ENCODE measurements around the gene CLCNKB. TPM values are rescaled to one million over a fixed set of nuclear protein-coding genes. Genes with fewer than 3 reads are reported as not detected.

Gene CLCNKB
- total and polyA plus RNA-seq, 2 experiments from 2014 or later = 1.3 to 1.9 TPM

DNA sequence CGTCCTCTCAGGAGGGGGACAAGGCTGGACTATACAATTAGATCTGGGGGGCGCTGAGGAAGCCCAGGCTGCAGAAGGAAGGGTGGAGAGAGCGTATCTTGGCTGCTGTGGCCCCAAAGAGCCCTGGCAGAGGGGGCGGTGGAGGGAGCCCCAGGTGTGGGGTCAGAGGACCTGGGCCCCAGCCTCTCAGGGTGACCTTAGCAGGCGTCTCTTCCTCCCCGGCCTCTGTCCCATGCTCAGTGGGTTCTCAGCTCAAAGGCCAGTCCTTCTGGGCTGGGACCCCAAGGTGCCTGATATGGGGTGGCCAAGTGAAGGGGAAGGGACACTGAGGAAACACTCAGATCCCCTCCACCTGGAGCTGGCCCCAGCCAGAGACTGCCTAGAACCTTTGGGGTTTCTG is 28.0 kb downstream of the CLCNKB start (continued):
- TF ChIP-seq, protein P1, sequence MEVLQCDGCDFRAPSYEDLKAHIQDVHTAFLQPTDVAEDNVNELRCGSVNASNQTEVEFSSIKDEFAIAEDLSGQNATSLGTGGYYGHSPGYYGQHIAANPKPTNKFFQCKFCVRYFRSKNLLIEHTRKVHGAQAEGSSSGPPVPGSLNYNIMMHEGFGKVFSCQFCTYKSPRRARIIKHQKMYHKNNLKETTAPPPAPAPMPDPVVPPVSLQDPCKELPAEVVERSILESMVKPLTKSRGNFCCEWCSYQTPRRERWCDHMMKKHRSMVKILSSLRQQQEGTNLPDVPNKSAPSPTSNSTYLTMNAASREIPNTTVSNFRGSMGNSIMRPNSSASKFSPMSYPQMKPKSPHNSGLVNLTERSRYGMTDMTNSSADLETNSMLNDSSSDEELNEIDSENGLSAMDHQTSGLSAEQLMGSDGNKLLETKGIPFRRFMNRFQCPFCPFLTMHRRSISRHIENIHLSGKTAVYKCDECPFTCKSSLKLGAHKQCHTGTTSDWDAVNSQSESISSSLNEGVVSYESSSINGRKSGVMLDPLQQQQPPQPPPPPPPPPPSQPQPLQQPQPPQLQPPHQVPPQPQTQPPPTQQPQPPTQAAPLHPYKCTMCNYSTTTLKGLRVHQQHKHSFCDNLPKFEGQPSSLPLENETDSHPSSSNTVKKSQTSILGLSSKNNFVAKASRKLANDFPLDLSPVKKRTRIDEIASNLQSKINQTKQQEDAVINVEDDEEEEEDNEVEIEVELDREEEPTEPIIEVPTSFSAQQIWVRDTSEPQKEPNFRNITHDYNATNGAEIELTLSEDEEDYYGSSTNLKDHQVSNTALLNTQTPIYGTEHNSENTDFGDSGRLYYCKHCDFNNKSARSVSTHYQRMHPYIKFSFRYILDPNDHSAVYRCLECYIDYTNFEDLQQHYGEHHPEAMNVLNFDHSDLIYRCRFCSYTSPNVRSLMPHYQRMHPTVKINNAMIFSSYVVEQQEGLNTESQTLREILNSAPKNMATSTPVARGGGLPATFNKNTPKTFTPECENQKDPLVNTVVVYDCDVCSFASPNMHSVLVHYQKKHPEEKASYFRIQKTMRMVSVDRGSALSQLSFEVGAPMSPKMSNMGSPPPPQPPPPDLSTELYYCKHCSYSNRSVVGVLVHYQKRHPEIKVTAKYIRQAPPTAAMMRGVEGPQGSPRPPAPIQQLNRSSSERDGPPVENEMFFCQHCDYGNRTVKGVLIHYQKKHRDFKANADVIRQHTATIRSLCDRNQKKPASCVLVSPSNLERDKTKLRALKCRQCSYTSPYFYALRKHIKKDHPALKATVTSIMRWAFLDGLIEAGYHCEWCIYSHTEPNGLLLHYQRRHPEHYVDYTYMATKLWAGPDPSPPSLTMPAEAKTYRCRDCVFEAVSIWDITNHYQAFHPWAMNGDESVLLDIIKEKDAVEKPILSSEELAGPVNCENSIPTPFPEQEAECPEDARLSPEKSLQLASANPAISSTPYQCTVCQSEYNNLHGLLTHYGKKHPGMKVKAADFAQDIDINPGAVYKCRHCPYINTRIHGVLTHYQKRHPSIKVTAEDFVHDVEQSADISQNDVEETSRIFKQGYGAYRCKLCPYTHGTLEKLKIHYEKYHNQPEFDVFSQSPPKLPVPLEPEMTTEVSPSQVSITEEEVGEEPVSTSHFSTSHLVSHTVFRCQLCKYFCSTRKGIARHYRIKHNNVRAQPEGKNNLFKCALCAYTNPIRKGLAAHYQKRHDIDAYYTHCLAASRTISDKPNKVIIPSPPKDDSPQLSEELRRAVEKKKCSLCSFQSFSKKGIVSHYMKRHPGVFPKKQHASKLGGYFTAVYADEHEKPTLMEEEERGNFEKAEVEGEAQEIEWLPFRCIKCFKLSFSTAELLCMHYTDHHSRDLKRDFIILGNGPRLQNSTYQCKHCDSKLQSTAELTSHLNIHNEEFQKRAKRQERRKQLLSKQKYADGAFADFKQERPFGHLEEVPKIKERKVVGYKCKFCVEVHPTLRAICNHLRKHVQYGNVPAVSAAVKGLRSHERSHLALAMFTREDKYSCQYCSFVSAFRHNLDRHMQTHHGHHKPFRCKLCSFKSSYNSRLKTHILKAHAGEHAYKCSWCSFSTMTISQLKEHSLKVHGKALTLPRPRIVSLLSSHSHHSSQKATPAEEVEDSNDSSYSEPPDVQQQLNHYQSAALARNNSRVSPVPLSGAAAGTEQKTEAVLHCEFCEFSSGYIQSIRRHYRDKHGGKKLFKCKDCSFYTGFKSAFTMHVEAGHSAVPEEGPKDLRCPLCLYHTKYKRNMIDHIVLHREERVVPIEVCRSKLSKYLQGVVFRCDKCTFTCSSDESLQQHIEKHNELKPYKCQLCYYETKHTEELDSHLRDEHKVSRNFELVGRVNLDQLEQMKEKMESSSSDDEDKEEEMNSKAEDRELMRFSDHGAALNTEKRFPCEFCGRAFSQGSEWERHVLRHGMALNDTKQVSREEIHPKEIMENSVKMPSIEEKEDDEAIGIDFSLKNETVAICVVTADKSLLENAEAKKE (CRISPR knock-in tag; IDR thresholded peaks at IDR 0.05) = no peak
- TF ChIP-seq, protein P2, sequence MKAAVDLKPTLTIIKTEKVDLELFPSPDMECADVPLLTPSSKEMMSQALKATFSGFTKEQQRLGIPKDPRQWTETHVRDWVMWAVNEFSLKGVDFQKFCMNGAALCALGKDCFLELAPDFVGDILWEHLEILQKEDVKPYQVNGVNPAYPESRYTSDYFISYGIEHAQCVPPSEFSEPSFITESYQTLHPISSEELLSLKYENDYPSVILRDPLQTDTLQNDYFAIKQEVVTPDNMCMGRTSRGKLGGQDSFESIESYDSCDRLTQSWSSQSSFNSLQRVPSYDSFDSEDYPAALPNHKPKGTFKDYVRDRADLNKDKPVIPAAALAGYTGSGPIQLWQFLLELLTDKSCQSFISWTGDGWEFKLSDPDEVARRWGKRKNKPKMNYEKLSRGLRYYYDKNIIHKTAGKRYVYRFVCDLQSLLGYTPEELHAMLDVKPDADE (IDR thresholded peaks at IDR 0.05) = no peak
- no peak for TF ChIP-seq ZNF331 (CRISPR knock-in tag; IDR thresholded peaks at IDR 0.05; ENCODE audit: low read depth)
- no peak for TF ChIP-seq EZH2 (IDR thresholded peaks at IDR 0.05; ENCODE audit: low read depth, unreplicated experiment)
- TF ChIP-seq EZH2phosphoT487 (IDR thresholded peaks at IDR 0.05; ENCODE audit: unreplicated experiment) = no peak
- TF ChIP-seq JUNB (IDR thresholded peaks at IDR 0.05; ENCODE audit: unreplicated experiment) = no peak
- no peak for TF ChIP-seq ZNF114 (CRISPR knock-in tag; IDR thresholded peaks at IDR 0.05)
- TF ChIP-seq, protein P3, sequence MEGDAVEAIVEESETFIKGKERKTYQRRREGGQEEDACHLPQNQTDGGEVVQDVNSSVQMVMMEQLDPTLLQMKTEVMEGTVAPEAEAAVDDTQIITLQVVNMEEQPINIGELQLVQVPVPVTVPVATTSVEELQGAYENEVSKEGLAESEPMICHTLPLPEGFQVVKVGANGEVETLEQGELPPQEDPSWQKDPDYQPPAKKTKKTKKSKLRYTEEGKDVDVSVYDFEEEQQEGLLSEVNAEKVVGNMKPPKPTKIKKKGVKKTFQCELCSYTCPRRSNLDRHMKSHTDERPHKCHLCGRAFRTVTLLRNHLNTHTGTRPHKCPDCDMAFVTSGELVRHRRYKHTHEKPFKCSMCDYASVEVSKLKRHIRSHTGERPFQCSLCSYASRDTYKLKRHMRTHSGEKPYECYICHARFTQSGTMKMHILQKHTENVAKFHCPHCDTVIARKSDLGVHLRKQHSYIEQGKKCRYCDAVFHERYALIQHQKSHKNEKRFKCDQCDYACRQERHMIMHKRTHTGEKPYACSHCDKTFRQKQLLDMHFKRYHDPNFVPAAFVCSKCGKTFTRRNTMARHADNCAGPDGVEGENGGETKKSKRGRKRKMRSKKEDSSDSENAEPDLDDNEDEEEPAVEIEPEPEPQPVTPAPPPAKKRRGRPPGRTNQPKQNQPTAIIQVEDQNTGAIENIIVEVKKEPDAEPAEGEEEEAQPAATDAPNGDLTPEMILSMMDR (conservative IDR thresholded peaks at IDR 0.05; ENCODE audit: low read depth in 2 of 2) = no peak
- no peak for TF ChIP-seq STAT1 (IDR thresholded peaks at IDR 0.05; ENCODE audit: unreplicated experiment)
